RWPE2 (cell line): ENCODE data around the gene IL10.

ENCODE experiments used
- ATAC-seq: fragments of 200-7000 bp; cut with Tn5 transposase; 3 replicates; pipeline ENCODE4 v1.9.1; 2021; ENCODE audit warnings: low read depth
- DNase-seq: peaks from one replicate; pipeline ENCODE4 v3.0.0-alpha.2; 2020; ENCODE audit warnings: low spot score
- H3K27ac ChIP-seq: fragments of 450-650 bp; 2 replicates; pipeline ENCODE4 v1.5.1; 2017; ENCODE audit warnings: mild to moderate bottlenecking; ENCODE audit not compliant: poor library complexity, severe bottlenecking
- H3K27me3 ChIP-seq: fragments of 250-450 bp; sonication (Bioruptor Pico); 2 replicates; pipeline ENCODE4 v1.5.1; 2021; ENCODE audit warnings: mild to moderate bottlenecking, moderate library complexity; ENCODE audit not compliant: insufficient read depth, poor library complexity, severe bottlenecking
- H3K36me3 ChIP-seq: fragments of 250-450 bp; sonication (Bioruptor Pico); 2 replicates; pipeline ENCODE4 v1.5.1; 2020; ENCODE audit warnings: low read depth, mild to moderate bottlenecking, moderate library complexity
- H3K4me1 ChIP-seq: fragments of 250-450 bp; sonication (Bioruptor Pico); 2 replicates; pipeline ENCODE4 v1.5.1; 2021; ENCODE audit warnings: mild to moderate bottlenecking, moderate library complexity; ENCODE audit not compliant: insufficient read depth, poor library complexity, severe bottlenecking
- H3K4me3 ChIP-seq: fragments of 250-450 bp; sonication (Bioruptor Pico); 2 replicates; pipeline ENCODE4 v1.5.1; 2021; ENCODE audit warnings: mild to moderate bottlenecking, moderate library complexity; ENCODE audit not compliant: severe bottlenecking
- H3K9me3 ChIP-seq: fragments of 250-450 bp; sonication (Bioruptor Pico); 2 replicates; pipeline ENCODE4 v1.5.1; 2021; ENCODE audit warnings: mild to moderate bottlenecking, moderate library complexity; ENCODE audit not compliant: severe bottlenecking
- CTCF ChIP-seq: fragments of 450-650 bp; IDR thresholded peaks from one replicate; pipeline ENCODE4 v1.5.1; 2017; ENCODE audit warnings: mild to moderate bottlenecking, moderate library complexity; ENCODE audit not compliant: poor library complexity, severe bottlenecking

Gene IL10

DNA sequence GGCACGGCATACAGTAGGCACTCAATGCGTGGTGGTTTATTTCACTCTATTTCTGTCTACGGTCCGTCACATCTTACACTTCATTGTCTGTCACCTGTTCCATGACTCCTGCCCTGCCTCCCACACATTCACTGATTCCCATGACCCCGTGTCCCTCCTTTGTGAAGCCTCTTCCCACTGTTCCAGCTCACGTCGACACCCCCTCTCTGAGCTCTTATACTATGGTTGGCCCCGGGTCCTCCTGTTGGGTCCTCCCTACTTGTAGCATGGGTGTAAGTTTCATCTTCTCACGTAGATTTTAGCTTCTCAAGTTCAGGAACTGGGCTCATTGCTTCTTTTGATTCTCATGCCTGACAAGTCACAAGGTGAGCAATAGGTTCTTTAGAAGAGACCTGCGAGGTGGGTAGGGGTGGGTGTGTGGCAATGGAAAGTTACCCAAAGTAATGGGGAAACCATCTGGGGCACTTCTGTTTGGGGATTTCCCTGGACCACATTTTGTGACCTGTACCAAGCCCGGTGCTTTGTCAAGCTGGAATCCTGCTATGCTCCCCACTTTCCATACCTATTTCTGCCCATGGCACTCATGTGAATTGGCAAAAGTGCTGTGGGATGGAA, 22.1 kb upstream of the IL10 start:
- H3K4me1 ChIP-seq = no peaks in the 10 kb centered on the region
- no peak for DNase-seq
- no peak for TF ChIP-seq CTCF
- ATAC-seq = no peak
- no peak overlapping the region for H3K27ac ChIP-seq
- no peaks in the 10 kb centered on the region for H3K27me3 ChIP-seq
- H3K36me3 ChIP-seq = no peaks in the 10 kb centered on the region
- H3K9me3 ChIP-seq = no peaks in the 10 kb centered on the region
- no peak overlapping the region for H3K4me3 ChIP-seq

GRCh38 chr1:206793620-206794019, 21.3 kb upstream of the IL10 start:
- no peak for TF ChIP-seq CTCF
- Histone ChIP-seq H3K27ac (no peak overlapping the region), H3K4me1 (no peaks in the 10 kb centered on the region)

DNA sequence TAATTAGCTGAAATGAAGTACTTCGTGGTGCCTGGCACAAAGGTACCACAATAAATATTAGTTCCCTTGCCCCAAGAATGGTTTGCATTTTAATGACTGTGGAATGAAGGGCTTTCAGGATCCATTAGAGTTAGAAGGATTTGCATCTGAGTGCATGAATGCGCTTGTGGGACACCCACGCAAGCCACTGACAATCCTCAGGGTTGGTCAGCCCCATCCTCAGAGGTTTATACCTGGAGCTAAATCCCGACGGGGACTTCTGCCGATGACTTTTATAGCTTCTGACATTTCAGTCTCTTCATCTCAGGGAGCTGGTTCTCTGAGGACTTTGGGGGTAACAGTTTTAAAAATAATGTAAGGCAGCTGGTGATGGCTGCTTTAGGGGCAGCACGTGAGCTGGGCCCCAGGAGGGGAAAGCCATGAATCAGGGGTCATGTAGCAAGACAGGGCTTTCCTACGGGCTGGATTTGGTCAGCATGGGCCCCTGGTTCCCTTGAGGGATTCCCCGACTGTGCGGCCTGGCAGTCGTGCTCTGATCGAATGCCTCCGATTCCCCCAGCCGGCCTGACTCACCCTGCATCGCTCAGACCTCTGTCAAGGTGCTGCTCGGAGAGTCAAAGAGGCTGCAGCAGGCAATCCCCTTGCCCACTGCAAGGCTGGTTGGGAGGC, 20.8 kb upstream of the IL10 start:
- H3K4me1 ChIP-seq = no peaks in the 10 kb centered on the region
- H3K36me3 ChIP-seq = no peaks in the 10 kb centered on the region
- DNase-seq = no peak
- H3K27ac ChIP-seq = no peak overlapping the region
- H3K9me3 ChIP-seq = no peaks in the 10 kb centered on the region
- ATAC-seq = no peak
- no peaks in the 10 kb centered on the region for H3K27me3 ChIP-seq
- TF ChIP-seq CTCF = no peak
- H3K4me3 ChIP-seq = no peak overlapping the region

More at GRCh38 chr1:206793620-206794019, 21.3 kb upstream of the IL10 start:
- Histone ChIP-seq H3K27me3 (no peaks in the 10 kb centered on the region), H3K9me3 (no peaks in the 10 kb centered on the region), H3K36me3 (no peaks in the 10 kb centered on the region), H3K4me3 (no peak overlapping the region)
- ATAC-seq (no peak), DNase-seq (no peak)

DNA sequence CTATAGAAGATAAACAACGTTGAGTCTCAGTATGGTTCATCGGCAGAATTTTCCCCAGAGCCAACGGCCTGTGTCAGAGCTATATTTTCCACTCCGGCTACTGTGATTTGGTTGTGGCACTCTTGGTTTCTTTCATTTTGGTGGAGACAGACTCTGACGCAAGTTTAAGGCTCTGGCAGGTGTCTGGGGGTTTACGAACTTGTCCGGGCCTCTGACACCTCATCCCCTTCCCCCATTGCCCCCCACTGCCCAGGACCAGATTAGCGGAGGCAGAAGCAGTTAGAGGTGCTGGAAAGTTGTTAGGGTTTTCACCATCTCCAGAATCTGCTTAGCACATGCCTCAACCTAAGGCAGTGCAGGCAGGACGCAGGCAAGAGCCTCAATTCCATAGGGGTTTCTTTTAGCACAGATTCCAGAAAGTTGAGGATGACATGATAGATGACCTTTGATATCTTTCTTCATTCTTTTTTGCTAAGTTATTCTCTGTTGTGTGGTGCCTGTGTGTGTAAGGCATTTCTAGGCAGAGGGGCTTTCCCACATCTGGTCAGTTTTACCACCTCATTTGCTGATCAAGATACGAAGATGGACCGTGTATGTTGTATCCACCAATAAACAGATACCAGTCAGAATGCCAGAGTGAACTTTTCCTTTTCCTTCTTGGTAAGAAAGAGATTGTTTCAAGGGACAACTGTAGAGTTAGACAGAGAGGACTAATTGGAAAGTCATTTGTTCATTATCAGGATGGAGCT, 18.4 kb upstream of the IL10 start:
- DNase-seq (no peak), ATAC-seq (no peak)
- no peak for TF ChIP-seq CTCF
- Histone ChIP-seq H3K4me3 (no peak overlapping the region), H3K4me1 (no peaks in the 10 kb centered on the region), H3K27me3 (no peaks in the 10 kb centered on the region), H3K36me3 (no peaks in the 10 kb centered on the region), H3K27ac (no peak overlapping the region), H3K9me3 (no peaks in the 10 kb centered on the region)
